ENCODE data around the gene SCGB1C1. TPM values are rescaled to one million over a fixed set of nuclear protein-coding genes. Genes with fewer than 3 reads are reported as not detected.

SCGB1C1 gene
- total and polyA plus RNA-seq, 2 experiments from 2014 or later = not detected

GRCh38 chr11:197741-198235 is 4.9 kb downstream of the SCGB1C1 start:
- Histone ChIP-seq H3F3A (replicated peaks; ENCODE audit: low read depth) (no peaks in the 10 kb centered on the region), H3K36me3 (ENCODE audit: insufficient read depth) (no peaks in the 10 kb centered on the region), H2AFZ (no peak overlapping the region), H3K27me3 (ENCODE audit: insufficient read depth) (no peaks in the 10 kb centered on the region), H3K4me1 (ENCODE audit: insufficient read depth) (no peaks in the 10 kb centered on the region), H4K20me1 (replicated peaks; ENCODE audit: insufficient read depth) (no peaks in the 10 kb centered on the region), H3K4me3 (no peak overlapping the region), H3K79me2 (replicated peaks; ENCODE audit: insufficient read depth) (no peaks in the 10 kb centered on the region), H3K27ac (ENCODE audit: low read depth) (no peak overlapping the region), H3K4me2 (no peak overlapping the region), H3K9me2 (ENCODE audit: insufficient read depth) (no peaks in the 10 kb centered on the region)
- ATAC-seq (no peak), DNase-seq (ENCODE audit: low spot score) (no peak)
- Mint-ChIP-seq H3K36me3 (ENCODE audit: low read depth) (no peaks in the 10 kb centered on the region; the same call in 2 of the 3 replicates), H3K27me3 (ENCODE audit: insufficient read depth, low read depth, poor library complexity) (peaks cover 7% of the 10 kb centered on the region), H3K9me3 (peaks cover 2% of the 10 kb centered on the region), H3K27ac (no peak overlapping the region), H3K4me3 (no peak overlapping the region), H3K4me1 (no peaks in the 10 kb centered on the region; the same call in 2 of the 3 replicates)
- TF ChIP-seq ZNF462 (CRISPR knock-in tag; IDR thresholded peaks at IDR 0.05) (no peak), POLR2AphosphoS5 (IDR thresholded peaks at IDR 0.05; ENCODE audit: low read depth) (no peak), EZH2 (IDR thresholded peaks at IDR 0.05; ENCODE audit: low read depth, unreplicated experiment) (no peak), REST (IDR thresholded peaks at IDR 0.05; ENCODE audit: unreplicated experiment) (no peak), ZNF114 (CRISPR knock-in tag; IDR thresholded peaks at IDR 0.05) (no peak), CREB1 (CRISPR knock-in tag; IDR thresholded peaks at IDR 0.05; ENCODE audit: low read depth) (no peak), NANOG (IDR thresholded peaks at IDR 0.05; ENCODE audit: borderline replicate concordance) (no peak), JUNB (IDR thresholded peaks at IDR 0.05; ENCODE audit: unreplicated experiment) (no peak), STAT1 (IDR thresholded peaks at IDR 0.05; ENCODE audit: unreplicated experiment) (no peak), EZH2phosphoT487 (IDR thresholded peaks at IDR 0.05; ENCODE audit: unreplicated experiment) (no peak), CTCF (conservative IDR thresholded peaks at IDR 0.05; ENCODE audit: low read depth in 2 of 2) (no peak), ZNF331 (CRISPR knock-in tag; IDR thresholded peaks at IDR 0.05; ENCODE audit: low read depth) (no peak), ETS1 (IDR thresholded peaks at IDR 0.05) (no peak)
